DMS153 (cell line): ENCODE results near the gene B9D1.

Experiments used
- DNase-seq: peaks from one replicate; lab custom pipeline; 2025; lab: John Stamatoyannopoulos, UW

The B9D1 gene

DNA sequence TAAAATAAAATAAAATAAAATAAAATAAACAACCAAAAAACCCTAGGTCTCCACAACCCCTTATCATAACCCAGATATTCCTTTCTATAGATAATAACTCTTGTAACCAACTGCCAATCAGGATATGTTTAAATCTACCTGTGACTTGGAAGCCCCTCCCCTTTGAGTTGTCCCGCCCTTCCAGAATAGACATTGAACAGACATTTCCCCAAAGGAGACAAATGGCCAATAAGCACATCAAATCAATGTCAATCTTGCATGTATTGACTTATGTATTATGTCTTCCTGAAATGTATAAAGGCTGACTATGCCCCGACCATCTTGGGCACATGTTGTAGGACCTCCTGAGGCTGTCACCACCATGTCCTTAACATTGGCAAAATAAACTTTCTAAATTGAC, 14.3 kb upstream of the B9D1 start:
- no peak for DNase-seq

DNA sequence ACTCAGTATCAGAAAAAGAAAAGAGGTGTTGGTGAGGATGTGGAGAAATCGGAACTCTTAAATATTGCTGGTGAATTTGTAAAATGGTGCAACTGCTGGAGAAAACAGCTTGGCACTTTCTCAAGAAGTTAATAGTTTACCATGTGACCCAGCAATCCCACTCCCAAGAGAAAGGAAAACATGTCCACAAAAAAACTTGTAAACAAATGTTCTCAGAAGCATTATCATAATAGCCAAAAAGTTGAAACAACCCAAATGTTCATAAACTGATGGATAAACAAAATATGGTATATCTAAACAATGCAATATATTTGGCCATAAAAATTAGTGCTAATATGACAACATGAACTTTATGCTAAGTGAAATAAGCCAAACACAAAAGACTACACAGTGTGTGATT, 13.2 kb upstream of the B9D1 start:
- no peak for DNase-seq

DNA sequence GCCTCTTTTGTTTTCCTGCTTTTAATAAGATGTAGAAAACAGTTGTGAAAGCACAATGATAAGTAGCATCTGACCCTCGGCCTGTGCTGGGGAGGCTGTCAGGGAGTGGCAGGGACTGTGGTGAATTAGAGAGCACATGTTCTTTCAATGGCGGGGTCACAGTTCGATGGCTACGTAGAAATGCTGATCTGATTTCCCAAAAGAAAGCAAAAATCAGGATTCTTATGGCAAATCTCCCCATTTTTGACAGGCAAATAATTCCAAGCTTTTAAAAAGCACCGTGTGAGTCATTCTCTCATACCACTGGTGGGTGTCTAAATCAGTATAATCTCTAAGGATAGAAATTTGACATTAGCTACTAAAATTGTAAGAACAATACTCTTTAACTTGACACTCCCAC, 11.6 kb upstream of the B9D1 start:
- no peak for DNase-seq

DNA sequence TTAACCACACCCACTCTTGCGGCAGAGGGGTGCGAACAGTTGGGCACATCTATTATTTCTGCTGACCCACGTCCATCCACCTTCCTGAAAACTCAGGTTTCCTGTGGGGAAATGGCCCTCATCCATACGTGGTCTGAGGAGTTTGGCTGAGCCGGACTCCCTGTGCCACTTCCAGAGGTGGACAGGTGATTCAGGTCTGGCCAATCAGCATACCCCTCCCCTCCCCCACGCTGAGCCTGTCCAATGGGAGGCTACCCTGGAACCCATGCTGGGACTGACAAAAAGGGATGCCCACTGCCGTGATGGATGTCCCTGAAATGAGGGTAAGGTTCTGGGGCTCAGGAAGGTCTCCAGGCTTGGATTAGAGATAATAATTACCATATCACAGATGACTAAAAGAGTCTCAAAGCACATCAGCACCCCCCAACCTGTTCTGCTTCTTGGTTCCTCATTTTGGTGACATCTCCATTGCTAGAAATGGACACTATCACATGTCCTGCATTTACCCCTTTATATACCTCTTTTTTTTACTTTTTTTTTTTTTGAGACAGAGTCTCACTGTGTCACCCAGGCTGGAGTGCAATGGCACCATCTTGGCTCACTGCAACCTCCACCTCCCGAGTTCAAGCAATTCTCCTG, 10.5 kb upstream of the B9D1 start:
- DNase-seq = no peak

DNA sequence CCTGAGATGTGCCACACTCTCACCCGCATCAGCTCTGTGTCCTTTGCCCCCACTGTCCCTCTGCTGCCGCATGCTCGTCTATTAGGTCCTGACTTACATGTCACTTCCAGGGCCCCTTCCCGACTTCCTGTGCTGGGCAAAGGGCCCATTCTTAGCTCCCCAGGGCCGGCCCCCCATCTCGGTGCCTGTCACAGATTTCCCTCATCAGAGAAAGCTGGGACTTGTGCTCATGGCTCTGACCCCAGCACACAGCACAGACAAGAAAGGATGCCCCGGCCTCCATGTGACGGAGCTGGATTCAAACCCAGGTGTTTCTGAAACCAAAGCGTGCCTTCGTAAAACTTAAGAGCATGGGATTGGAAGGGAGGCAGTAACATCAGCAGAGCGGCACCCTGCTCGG, 9.9 kb upstream of the B9D1 start:
- no peak for DNase-seq

DNA sequence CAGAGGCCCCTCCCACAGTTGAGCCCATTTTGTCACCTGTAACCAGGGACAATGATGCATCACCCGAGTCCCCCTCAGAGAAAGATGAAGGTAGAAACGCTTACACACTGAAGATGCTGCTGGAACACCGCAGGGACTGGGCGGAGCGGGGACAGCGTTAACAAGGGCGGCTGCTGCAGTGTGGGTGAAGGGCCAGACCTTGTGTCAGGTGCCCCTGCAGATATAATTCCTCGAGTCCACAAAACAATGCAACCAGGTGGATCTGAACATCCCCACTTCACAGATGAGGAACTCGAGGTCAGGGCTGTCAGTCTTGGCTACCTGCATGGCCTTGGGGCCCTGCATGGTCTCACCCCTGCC, 9.5 kb upstream of the B9D1 start:
- DNase-seq = no peak

DNA sequence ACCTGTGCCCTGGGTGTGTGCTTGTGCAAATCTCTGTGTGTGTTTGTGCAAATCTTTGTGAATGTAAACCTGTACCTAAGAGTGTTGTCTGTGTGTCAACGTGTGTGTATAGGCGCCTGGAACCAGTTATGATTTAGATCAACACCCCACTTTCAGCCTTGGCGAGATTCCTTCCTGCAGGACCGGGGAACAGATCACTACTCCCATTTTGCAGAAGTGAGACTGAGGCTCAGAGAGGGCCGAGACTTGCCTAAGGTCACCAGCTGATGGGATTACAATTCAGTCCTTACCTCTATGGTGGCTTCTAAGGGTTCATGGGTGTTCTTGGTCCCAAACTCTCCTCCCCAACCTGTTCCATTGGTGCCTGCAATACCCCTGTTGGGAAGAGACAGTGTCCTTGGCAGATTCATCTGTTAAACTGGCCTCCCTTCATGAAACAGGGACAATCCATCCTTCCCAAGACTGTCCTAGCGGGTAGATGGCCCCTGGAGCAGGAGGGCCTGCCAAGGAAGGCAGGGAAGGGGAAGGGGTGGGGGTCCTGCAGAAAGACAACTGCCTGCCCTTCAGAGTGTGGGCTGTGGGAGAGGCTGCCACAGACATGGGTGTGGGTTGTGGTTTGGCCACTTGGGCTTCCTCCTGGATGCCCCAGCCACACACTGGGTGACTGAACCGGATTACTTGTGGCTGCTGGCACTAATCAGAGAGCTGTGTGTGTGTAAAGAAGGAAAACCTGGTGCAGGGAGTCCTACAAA, 8.9 kb upstream of the B9D1 start:
- DNase-seq = no peak

DNA sequence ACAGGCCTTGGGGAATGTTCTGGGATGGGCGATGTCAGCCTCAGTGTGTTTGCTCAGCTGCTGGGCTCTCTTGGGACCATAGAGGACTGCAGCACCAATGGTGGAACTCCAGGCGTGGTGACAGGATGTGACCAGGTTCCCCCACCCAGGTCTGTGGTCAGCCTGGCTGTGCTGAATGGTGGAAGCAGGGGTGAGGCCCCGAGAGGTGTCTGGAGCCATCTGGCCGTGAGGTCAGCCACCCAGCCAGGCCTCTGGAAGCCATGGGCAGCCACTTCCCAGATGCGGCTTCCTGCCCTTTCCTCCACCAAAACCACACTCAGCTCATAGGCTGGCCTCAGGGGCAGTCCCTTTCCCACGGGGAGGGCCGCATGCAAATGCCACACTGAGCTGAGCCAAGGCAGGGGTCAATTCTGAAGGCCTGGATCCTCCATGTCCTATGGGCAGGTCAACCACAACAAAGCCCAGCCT, 8.0 kb upstream of the B9D1 start:
- peak; percentile 33 for DNase-seq

DNA sequence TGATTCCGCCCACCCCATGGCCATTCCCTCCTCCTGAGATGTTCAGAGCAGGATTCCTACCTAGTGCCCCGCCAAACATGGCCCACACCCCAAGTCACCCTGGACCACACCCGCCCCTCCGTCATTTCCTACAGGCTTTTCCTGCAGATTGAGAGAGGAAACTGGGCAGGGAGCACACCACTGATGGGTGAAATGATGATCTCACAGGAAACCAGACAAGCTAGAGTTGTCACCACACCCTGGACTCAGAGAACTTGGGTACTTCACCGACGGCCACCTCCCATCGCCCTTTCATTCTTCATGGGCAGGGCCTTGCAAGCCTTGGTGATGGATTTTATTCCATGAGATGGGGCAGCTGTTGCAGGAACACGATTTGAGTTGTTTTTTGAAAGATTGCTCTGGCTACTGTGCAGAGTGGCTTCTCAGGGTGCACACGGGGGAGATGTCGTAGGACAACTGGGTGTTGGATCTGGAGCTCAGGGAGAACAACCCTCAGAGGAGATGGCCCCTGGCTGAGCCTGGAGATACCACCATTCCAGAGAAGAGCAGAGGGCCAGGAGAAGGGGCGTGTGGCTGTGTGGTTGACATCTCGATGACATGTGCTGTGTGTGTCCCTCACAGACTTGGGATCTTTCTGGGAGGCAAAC, 7.4 kb upstream of the B9D1 start:
- no peak for DNase-seq

DNA sequence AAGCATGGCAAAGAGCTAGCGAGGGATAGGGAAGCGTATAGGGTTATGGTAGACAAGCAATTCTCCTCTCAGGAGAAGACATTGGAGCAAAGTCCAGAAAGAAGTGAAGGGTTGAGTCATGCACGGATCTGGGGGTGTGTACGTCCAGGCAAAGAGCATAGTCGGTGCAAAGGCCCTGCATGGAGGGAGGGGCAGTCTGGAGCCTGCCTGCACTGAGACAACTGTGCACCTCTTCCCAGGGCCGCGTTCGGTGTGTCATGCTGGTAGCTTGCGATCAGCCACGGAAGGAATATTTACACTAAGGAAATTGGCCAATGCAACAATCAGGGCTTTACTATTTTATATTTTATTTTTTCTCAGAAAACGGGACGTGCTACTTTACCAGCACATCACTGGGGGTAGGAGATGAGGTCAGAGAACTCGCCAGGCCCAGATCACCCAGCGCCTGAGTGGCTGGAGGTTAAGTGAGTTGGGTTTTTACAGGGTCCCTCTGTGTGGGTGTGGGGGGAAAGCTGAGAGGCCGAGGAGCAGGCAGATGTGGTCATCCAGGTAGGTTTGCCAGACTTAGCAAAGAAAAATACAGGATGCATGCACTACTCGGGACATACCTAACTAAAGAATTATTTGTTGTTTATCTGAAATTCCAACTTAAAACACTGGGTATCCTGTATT, 6.7 kb upstream of the B9D1 start:
- no peak for DNase-seq

DNA sequence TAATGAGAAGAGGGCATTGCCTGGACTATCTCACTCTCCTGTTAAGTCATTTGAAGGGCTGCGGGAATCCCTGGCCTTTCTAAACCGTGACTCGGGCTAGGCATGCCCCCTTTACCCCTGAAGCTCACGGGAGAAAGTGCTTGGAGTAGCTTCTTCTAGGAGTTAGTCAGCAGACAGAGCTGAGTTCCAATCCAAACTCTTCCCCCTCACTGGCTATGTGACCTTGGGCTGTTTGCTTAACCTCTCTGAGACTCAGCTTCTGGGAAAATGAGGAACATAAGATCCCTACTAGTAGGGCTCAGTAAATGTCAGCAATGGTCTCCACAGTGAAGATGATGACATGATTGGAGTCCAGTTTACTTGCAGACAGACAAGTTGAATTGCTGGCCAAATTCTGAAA, 5.7 kb upstream of the B9D1 start:
- no peak for DNase-seq

DNA sequence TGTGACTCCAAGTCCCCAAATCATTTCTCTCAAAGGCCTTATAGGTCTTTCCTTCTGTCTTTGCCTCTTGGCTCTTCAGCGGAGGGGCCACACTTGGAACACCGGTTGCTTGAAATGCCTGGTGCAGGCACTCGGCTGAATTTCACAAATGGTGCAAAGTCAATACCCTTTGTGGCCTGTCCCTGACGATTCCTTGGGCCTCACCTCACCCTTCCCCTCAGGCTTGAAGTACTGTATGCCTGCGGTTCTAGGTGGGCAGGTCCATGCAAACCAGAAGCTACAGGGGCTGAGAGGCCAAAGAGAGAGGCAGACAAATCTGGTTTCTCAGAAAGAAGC, 4.1 kb upstream of the B9D1 start:
- DNase-seq = no peak

DNA sequence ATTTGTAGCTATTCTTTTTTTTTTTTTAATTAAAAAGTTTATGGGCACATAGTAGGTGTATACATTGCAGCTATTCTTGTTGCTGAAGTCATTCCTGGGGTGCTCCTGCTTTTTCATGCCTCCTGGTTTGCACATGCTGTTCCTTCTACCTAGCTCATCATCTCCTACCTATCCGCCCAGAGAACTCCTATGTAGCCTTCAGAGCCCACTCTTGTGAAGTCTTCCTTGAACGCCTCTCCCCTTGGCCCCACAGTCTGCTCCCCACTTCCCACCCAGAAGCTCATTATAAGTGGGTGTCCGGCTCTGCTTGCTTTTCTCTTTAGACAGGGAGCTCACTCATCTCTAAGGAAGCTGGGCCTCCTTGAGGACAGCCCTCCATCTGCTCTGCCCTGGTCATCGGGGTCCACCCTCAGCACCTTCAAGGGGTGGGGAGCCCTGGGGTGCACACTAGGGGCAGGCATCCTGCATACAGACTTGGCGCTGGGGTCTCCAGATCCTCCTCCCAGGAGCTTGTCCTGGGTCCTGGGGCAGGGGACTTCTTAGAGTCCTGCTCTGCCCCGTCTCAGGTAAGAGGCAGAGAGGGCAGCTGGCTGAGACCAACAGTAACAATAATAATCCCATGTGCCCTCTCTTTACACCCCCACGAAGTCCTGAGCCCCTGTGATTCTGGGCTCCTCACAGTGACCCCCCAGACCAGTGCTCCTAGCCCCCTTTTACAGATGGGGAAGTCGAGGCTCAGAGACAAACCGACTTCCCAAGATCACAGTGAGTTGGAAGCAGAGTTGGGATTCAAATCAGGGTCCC, 3.5 kb upstream of the B9D1 start:
- no peak for DNase-seq

DNA sequence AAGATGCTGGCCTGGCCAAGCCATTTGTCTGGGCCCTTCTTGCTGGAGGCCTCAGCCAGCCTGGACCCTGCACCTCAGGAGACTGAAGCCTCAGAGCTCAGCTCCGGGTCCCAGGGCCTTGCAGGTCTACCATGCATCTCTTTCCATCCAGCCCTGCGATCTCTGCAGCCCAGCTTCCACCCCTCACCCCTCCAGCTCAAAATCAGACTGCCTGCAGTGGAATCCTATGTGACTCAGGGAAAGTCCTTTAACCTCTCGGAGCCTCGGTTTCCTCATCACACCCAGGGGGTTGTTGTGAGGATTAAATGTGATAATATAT, 2.9 kb upstream of the B9D1 start:
- DNase-seq = no peak

DNA sequence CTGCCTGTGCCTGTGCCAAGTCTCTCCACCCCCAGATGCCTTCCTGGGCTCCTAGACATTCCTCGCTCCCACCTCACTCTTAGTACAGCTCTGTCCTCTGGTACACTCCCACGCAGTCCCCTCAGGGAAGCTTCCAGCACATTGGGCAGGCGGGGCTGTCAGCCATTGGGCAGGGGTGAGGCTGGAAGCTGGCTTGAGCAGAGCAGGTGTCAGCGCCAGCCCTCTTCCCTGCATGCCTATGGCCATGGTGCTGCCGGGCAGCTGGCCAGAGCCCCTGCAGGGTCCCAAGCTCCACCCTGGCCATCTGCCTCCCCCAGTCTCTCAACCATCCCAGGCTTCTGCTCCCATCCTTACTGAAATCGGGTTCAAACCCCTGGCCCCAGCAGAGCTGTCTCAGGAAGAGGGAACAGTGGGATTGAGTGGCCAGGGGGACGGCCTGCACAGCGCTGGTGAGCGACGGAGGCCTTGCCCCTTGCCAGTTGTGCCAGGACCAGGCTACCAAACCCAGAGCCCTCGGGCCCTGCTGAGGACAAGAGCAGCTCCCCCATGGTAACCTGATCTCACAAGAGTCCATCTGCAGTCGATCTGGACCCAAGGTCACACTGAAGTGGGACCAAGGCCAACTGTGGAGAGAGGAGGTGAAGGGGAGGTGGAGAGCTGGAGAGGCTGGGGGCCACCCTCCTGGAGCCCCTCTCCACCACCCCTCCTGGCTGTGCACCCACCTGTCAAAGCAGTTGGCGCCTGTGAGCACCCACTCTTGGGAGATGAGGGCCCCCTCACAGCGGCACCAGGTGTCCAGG, 2.4 kb upstream of the B9D1 start:
- no peak for DNase-seq

DNA sequence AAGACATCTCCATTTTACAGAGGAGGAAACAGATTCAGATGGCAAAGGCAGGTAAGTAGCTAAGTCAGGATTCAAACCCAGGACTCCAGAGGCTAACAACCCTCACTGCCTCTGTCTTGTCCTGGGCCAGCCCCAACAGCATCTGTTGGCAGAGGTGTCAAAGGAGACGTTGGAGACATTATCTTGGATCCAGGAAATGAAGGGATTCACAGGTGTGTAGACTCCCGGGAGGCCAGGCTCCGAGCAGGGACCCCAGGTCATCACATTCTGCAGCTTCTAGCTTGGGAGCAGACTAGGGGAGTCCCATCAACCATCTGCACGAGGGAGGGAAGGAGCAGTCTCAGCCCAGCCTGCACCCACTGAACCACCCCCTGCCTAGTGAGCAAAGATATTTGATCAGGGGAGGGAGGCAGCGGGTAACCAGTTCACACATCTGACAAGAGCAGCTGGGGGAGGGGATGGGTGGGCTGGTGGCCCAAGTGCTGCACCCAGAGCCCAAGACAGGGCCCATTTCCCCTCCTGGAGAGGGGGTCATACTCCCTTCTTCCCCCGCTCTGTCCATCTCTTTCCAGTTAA, 1.0 kb upstream of the B9D1 start:
- no peak for DNase-seq

DNA sequence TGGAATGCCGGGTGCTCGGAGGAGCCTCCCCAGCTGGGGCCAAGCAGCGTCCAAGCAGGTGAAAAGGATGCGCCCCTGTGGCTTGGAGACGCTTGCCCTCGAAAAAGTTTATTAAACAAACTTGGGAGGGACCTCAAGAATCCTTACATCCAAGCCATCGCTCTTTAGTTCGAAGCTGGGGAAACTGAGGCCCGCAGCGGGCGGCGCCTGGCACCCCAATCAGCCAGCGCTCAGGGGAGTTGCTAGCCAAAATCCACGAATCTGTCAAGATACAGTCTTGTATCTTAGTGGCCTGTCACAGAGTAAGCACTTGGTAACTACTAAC, 553 bp upstream of the B9D1 start:
- DNase-seq = no peak

DNA sequence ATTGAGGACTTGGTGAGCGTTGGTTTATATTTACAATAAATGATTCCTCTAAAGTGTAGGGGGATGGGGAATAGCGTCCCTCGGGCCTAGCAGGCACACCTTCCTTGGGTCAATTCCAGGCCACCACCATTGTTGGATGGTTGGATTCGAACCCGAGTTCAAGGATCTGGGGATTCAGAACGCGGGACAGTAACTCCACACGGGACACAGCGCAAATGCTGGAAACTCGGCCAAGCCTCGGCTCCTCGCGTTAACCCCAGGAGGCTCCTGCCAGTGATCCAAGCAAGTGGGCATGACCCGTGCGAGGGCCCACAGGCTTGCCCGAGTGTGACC, 613 bp downstream of the B9D1 start:
- DNase-seq = no peak

DNA sequence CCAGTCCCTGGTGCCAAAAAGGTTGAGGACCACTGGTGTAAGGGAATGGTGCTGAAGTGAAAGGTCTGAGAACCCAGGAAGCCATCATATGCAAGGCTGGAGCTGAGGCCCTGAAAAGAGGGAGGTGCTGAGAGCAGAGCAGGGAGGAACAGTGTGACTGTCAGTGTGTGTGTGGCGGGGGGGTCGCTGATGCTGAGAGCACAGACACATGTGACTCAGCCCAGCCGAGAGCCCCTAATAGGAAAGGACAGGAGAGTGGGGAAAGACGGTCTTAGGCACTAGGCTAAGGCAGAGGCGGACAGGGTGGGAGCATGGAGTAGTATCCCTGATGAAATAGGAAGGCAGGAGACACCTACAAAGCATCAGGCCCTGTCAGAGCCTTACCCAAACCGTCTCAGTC, 1.2 kb downstream of the B9D1 start:
- no peak for DNase-seq

DNA sequence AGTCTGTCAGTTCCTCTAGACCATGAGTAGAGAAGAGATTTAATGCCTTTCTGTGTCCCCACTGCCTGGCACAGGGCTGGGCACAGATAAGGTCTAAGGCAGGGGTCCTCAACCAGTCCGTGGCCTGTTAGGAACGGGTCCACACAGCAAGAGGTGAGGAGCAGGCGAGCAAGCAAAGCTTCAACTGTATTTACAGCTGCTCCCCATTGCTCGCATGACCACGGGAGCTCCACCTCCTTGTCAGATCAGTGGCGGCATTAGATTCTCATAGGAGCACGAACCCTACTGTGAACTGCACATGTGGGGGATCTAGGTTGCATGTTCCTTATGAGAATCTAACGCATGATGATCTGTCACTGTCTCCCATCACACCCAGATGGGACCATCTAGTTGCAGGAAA, 1.8 kb downstream of the B9D1 start:
- DNase-seq = no peak

DNA sequence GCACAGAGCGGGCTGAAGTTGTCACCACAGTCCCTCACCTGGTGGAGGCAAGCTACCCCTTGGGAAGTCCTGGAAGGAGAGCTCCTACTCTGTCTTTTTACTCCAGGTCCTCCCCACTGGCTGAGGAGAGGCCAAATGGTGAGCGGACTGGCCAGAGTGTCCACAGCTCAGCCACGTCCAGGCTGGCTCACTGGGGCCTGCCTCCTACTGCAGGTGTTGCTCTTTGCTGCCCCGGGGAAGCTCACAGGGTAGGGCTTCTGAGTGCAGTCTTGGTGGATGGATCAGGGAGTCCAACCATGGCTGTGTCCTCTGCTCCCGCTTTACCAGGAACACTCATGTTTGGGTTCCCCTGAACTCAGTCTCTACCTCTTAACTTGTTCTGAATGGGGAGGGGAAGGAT, 2.7 kb downstream of the B9D1 start:
- no peak for DNase-seq

DNA sequence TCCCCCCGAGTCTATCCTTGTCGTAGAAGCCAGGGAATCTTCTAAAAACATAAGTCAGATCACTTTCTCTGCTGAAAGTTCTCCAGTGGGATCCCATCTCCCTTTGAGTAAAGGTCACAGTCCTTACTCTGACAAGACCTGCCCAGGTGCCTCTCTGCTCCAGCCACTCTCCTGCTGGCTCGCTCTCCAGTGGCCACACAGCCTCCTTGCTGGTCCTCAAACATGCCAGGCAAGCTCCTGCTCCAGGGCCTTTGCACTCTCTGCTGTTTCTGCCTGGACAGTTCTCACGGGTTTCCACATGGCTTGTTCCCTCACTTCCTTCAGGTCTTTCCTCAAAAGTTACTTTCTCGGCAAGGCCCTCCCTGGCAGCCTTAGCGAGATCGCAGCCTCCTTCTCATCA, 3.4 kb downstream of the B9D1 start:
- DNase-seq = no peak
